HG02571 (cell line): ENCODE data around the gene TRAF3IP1.

ENCODE experiments used
- ATAC-seq: cut with Tn5 transposase; IDR thresholded peaks from one replicate; pipeline ENCODE4 v1.9.1; 2021; ENCODE audit warnings: mild to moderate bottlenecking, moderate library complexity; ENCODE audit not compliant: unreplicated experiment

The TRAF3IP1 gene

DNA sequence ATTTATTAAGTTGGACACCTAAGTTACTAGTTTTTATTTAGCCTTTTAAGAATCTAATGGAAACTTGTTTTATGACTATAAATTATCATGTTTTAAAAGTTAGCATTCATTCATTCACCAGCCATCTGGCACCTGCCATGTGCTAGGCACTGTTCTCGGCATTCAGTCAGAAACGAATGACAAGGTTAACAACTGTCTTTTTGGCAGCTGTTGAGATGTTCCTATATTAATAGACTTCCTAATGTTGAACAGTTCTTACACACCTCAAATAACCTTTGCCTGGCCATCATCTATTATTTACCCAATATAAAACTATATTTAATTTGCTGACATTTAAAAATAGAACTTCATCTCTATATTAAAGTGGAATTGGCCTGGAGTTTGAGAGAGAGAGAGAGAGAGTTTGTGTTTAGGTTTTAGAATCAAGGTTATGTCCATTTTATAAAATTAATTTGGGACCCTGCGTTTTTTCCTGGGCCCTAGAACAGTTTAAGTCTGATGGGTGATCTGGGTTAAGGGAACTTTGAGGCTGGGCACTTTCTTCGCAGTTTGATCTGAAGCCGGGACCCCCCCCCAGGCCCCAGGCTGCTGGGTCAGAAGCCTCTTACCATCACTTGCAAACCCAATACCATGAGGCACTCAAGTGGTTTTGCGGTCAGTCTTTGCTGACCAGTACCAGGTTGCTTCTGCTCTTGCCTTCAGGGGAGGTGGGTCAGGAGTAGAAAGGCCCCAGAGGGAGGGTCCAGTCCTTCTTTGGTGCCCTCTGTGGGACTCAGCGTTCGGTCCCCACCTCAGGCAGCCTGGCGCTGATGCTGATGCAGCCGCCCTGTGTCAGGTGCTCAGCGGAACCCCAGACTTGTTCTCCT is 58.1 kb downstream of the TRAF3IP1 start:
- no peak for ATAC-seq

DNA sequence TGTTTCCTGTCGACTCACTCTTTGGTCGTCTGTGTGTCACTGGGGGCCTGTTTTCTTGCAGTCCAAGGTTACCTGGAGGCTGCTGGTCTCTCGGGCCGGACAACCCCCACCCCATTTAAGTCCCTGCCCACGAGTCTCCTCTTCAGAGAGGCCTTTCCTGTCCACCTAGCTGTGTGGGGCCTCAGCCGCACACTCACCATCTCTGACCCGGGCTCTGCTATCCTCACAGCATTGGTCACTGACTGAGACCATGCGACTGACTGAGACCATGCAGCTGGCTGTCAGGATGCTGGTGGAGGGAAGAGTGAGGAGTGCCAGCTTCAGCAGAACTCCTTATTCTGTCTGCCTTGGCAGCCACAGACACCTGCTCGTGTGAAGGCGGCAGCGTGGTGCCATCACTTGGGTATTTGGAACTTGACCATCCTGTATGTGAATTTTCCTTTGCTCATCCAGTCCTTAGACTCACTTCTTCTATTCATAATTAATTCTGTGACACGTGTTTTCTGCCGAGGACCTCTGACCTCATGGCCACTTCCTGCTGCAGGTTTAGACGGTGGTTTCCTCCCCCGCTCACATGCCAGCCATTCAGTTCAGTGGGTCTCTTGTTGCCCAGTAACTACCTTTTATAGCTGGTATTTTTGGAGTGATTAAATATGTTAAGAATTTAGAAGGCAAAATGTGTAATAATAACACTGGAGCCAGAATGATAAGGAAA is 58.9 kb downstream of the TRAF3IP1 start:
- no peak for ATAC-seq

DNA sequence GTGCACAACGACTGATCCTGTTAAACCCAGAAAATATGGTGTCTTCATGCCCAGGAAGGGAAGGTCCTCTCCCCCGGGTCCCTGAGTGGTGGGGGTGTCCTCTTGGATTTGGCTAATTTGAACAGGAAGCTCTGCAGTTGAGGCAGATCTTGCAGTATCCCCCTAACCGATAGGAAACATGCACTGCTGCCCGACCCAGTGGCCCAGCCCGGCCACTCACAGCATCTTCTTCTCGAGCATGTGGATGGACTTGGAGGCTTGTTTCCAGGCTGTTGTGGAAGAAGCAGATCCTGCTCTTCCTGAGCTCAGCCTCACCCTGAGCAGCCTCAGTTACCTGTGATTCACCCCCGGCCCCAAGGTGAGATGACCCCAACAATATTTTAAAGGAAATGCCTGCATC is 60.0 kb downstream of the TRAF3IP1 start:
- no peak for ATAC-seq

DNA sequence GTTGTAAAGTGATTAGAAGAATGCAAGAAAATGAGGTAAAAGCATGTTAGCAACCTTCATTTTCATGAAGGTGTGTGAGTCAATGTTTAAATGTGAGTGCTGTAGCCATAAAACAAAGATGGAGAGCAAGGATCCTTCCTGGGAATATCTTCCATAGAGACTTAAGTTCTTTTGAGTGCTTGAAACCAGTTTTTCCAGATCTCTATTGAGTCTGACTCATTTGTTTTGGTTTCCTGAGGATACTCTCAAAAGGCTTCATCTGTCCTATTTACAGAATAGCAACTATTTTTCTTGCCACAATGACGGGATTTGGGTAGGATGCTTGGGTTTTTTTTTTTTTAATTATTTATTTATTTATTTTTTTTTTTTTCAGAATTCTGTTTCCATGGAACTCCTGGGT is 60.5 kb downstream of the TRAF3IP1 start:
- no peak for ATAC-seq

DNA sequence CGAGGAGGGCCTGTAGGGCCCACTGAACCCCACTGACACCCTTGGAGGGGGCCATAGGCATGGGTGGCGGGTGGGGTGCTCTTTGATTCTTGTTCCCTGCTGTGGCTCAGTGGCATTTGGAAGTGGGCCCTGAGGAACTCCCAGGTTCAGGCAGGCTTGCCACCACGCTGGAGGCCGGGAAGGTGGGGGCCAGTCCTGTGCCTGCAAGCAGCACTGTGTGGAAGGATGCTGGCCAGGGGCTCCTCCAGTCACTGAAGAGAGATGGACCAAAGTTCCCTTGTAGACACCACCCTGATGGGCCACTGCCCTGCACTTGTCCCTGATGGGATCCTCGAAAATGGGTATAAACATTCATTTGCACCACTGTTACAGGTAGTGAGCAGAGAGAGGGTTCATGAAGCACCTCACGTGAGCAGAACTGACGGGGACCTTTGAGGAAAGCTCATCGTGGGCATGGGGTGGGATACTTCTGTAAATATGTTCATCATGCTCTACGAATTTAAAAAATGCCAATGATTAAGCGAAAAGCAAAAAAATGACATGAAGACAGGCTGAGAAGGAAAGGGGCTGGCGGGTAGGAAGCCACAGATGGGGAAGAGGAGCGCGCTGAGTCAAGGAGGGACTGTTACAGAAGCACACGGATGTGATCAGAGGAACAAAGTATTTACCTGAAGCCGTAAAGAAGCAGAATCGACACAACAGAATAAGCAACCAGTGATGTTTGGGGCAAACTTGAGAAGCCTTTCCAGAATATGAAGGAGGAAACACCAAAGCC is 61.2 kb downstream of the TRAF3IP1 start:
- ATAC-seq: no peak

DNA sequence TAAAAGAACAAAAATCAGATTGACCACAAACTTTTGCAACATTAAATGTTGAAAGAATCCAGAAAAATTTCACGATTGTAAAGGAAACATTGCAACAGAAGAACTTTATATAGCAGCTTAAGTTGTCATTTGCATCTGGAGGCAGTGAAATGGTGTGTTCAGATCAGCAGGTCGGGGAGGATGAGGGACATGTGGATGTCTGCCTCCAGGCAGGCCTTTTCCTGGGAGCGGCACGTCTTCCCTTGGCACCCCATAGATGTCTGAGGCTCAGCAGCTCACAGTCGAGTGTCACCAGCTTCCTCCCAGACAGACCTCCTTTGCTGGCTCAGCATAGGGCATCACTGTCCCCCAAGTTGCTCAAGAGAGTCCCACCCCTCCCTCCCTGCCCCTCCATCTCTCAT is 62.1 kb downstream of the TRAF3IP1 start:
- no peak for ATAC-seq

DNA sequence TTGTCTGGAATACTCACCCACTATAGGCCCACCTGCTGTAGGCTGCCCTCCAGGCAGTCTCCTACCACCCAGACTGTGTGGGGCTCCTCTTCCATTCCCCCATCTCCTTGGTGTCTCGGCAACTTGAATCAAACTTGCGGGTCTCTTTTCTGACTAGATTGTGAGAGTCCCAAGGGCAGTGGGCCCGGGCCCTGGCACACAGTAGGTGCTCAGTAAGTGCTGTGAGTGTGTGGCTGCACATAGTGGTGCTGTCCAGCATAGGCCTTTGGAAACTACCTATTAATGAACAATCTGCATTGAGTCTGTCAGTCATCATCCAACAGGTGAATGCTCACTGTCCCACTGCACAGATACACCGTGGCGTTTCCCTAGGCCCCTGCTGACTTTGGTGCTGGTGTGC is 62.8 kb downstream of the TRAF3IP1 start:
- no peak for ATAC-seq

DNA sequence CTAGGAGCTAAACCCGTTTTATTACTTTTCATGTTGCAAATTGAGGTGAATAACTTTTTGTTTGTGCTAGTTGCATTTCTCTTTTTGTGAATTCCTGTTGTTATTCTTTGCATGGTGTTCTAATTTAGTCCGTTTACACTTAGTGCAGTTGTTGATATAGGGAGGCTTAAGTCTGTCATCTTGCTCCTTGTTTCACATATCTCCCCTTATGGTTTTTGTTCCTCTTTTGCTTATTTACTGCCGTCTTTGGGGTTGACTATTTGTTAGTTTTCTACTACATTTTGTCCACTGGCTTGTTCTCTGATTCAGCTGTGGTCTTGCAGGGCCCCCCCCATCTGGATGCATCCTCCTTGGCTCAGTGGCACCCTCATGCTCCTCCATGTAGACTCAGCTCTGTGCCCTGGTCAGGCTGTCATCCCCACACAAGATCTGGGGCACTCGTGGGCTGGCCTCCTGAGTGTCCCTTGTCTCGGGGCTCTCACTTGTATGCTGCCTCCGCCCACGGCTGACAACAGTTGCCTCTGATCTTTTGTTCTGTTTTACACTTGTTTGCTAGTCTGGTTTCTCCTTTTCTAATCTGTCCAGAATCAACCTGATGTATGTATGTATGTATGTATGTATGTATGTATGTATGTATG is 63.5 kb downstream of the TRAF3IP1 start:
- ATAC-seq: no peak

DNA sequence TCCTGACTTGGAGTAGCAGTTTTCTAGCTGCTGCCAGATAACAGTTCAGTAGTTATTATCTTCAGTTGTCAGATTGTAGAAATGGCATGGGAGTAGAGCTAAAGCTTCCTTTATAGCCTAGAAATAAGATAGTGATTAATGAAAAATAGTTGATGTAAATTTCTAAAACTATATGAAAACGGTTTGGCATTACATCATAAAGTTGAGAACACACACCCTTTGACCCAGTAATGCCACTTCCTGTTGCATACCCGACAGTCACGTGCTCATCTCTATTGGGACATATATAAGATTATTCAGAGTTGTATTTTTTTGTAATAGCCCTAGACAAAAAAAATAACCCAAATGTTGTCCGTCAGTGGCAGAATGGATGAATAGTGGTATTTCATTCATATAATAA is 67.0 kb downstream of the TRAF3IP1 start:
- ATAC-seq: no peak

DNA sequence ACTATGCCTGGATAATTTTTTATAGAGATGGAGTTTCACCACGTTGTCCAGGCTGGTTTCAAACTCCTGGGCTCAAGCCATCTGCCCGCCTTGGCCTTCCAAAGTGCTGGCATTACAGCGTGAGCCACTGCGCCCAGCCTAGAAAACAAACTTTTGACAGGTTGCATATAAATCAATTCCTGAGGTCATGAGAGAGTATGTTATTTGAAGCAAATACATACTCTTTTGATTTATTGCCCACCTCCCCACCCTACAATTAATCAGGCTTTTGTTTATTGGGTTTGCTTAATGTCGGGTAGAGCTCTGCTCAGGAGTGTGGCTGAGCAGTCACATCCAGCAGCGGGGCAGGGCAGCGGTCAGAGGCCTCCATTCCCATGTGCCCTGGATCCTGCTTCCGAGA is 68.5 kb downstream of the TRAF3IP1 start:
- ATAC-seq: no peak

DNA sequence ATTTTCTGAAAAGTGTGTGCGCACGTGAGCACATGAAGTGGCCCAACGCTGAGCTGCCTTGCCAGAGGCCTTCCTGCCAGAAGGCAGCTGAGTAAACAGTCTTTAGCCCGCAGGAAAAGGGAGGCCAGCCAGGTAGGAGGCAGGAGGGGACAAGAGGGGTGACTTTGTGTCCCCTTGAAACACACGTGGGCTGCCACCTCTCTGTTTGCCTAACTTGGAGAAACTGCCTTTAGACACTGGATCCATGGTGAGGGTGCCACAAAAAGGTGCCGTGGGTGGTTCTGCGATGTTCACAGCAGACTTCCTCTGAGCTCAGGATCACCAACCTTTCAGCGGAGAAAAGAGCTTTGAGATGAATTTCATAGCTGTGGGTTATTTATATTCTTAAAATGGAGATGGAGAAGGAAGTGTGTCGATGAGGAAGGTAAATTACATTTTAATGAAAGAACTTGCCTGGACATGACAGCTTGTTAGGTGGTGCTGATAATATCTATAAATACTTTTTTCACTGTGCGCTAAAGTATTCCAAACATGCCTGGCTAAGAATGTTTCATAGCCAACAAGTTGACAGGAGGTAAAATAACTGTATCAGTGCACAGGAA is 69.8 kb downstream of the TRAF3IP1 start:
- ATAC-seq: no peak

DNA sequence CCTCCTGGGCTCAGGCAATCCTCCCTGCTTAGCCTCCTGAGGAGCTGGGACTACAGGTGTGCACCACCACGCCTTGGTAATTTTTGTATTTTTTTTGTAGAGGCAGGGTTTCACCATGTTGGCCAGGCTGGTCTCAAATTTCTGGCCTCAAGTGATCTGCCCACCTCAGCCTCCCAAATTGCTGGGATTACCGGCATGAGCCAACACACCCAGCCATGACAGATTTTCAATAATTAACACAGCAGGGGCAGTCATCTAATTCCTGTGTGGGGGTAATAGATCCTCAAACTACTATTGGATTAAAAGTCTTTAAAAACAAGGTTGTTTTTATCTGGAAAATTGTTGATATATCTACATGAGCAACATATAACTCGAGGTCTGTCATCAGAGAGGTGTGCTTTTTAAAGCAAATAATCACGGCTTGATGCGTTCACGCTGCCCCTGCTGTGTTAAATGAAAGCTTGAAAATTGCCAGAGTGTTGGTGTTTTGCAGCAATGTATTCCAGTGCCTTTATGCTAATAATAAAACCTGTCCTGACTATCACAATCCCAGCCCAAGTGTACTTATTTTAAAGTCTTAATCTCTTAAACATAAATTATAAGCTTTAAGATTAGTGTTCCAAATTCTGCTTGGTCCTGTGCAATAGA is 70.8 kb downstream of the TRAF3IP1 start:
- ATAC-seq: no peak

DNA sequence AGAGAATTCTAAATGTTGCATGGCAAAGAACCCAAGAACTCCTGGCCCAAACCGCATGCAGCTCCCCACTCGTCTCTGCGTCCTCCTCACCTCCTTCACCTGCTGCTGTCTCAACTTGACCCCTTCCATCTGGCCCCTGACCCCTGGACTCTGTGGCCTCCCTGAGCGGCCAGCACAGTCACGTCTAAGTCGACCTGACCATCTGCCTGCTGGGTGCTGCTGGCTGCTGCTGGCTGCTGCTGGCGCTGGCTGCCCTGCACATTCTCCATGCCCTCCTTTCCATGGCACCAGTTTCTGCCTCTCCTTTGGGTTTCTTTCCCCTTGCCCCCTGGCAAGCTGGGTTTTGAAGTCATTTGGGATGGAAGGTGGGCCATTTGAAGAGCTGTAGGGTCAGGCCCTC is 76.3 kb downstream of the TRAF3IP1 start:
- no peak for ATAC-seq

DNA sequence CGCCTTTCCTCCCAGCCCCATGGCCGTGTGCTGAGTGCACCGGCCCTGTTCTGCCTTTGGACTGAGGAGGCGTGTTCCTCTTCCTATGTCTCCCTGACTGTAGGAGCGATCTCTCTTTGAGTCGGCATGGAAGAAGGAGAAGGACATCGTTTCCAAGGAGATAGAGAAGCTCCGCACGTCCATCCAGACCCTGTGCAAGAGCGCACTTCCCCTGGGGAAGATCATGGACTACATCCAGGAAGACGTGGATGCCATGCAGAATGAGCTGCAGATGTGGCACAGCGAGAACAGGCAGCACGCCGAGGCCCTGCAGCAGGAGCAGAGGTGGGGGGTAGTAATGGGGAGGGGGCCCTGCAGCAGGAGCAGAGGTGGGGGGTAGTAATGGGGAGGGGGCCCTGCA is 77.0 kb downstream of the TRAF3IP1 start:
- no peak for ATAC-seq

DNA sequence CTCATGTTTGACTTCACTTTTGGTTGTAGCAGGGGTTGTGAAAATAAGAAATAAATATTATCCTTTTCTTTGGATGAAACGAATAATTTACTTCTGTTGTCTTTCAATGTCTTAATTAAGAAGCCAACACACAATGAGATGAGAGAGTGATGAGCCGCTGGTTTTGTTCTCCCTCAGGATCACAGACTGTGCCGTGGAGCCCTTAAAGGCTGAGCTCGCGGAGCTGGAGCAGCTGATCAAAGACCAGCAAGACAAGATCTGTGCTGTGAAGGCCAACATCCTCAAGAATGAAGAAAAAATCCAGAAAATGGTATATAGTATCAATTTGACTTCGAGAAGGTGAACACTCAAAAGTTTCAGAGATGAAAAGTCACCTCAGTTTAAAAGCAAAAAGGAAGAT is 78.3 kb downstream of the TRAF3IP1 start:
- ATAC-seq: no peak

DNA sequence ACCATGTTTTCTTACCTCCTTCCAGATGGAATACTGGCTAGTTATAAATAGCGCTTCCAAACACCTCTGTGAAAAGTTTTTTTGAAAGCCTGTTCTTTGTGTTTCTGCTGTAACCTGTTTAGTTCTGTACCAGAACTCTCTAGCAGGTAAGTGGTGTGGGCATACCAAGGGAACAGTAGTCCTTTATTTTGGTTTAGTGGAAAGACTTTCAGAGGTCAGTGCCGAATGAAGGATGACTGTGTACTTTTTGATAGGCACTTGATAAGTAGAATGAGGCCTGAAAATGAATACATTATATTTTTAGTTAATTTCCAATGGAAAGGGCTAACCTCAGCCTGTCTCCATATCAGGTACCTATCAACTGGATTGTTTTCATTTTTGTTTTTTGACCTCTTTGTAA is 78.8 kb downstream of the TRAF3IP1 start:
- no peak for ATAC-seq

DNA sequence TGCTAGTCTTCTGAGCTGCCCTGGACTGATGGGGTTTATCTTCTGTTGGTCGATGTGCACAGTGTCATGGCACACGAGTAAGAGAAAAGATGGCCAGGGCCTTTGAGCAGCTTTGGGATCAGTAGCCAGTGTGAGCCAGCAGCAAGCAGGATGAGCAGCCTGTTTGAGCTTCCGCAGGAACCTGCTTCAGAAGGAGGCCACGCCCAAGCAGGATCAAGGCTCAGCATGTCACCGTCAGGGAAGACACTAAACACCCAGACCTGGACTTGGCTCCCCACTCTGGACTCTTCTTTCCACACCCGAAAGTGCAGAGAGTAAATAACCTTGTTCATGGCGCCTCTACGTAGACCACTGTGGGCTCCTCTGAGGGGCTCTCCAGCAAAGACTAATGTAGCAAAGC is 81.2 kb downstream of the TRAF3IP1 start:
- ATAC-seq: no peak

DNA sequence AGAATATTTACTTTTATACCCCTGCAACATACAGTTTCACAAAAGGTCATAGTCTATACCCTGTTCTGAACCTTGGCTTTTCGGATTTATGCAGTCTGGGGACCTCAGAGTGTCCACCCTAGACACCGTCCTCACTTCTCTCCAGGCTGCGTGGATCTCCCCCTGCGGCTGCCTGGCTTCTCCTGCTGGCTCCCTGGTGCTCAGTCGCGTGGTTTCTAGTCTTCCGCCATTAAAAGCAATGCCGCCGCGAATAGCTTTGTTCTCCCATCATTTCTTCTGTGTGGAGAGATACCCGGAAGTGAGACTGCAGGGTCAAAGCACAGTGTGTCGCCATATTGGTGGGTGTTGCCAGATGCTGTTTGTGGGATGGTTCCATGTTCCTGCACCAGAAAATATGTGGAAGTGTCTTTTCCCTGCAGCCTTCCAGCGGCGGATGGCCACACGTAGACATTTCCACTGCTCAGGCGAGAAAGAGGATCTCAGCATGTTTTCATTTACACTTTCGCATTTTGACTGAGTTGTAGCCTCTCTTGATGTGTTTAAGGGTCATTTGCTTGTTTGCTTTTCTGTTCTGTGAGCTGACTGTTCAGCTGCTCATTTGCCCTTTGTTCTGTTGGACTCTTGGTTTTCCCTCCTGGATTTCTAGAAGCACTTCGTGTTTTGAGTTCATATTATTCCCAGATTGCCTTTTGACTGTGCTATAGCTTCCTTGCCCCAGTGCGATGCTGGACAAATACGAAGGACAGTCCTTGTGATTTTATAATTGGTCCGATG is 83.5 kb downstream of the TRAF3IP1 start:
- ATAC-seq: no peak

DNA sequence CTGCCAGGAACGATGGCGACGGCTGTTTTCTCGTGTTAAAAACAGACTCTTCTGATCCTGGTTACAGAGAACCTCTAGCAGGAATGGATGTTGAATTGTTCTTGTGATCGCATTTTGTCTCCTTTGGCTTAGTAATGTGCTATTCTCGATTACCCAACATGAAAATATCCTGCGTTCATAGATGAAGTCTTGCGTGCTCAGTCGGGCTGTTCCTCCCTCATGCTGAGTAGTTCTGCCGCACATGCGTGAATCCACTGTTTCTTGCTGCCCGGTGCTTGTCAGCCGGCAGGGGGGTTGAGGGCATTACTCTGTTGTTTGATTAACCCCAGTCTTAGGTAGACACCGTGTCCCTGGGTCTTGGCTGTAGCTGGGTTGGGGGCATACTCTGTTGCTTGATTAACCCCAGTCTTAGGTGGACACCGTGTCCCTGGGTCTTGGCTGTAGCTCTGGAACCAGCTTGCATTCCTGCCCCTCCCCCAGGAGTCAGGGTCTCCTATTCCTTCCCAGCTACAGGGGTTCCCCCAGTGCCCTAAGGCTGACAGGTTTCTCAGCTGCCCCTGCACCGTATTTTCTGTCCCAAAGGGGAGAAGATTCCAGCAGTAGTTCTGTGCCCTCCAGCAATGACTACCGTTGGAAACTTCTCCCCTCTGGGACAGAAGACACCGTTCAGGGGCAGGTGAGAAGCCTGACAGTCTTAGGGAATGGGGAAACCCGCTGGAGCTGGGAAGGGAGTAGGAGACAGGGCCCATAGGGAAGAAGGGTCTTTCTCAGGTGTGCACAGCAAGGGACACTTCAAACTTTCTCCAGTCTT is 84.3 kb downstream of the TRAF3IP1 start:
- no peak for ATAC-seq
